Glomerular visceral epithelial cell (primary cell): ENCODE data around the gene NAALADL1.
A peak's percentile ranks its signal among the peaks of the same experiment; 100 is the strongest.

Experiments used
- DNase-seq: peaks from one replicate; pipeline ENCODE4 v3.0.0-alpha.2; 2016; ENCODE audit errors: extremely low spot score

The NAALADL1 gene

GRCh38 chr11:65083134-65083833 is 24.9 kb upstream of the NAALADL1 start:
- peak; percentile 7 for DNase-seq

- DNase-seq = no peak
Measured at GRCh38 chr11:65078786-65079342, 20.5 kb upstream of the NAALADL1 start.

GRCh38 chr11:65078151-65078550 is 19.8 kb upstream of the NAALADL1 start:
- DNase-seq = peak; percentile 40

GRCh38 chr11:65077451-65077850 is 19.1 kb upstream of the NAALADL1 start:
- no peak for DNase-seq

GRCh38 chr11:65072631-65072966 is 14.2 kb upstream of the NAALADL1 start:
- no peak for DNase-seq

- no peak for DNase-seq
Measured at GRCh38 chr11:65071907-65072630, 13.7 kb upstream of the NAALADL1 start.

GRCh38 chr11:65069217-65069616 is 10.9 kb upstream of the NAALADL1 start:
- peak; percentile 30 for DNase-seq

GRCh38 chr11:65067446-65067845 is 9.1 kb upstream of the NAALADL1 start:
- DNase-seq = no peak

- no peak for DNase-seq
Measured at GRCh38 chr11:65066805-65067291, 8.5 kb upstream of the NAALADL1 start.

GRCh38 chr11:65066315-65066714 is 8.0 kb upstream of the NAALADL1 start:
- DNase-seq = no peak

GRCh38 chr11:65065851-65066250 is 7.5 kb upstream of the NAALADL1 start:
- DNase-seq = no peak

- no peak for DNase-seq
Measured at GRCh38 chr11:65064847-65065240, 6.5 kb upstream of the NAALADL1 start.

- no peak for DNase-seq
Measured at GRCh38 chr11:65063532-65063931, 5.2 kb upstream of the NAALADL1 start.

- no peak for DNase-seq
Measured at GRCh38 chr11:65060913-65061408, 2.6 kb upstream of the NAALADL1 start.

GRCh38 chr11:65059959-65060824 is 1.8 kb upstream of the NAALADL1 start:
- DNase-seq = no peak

GRCh38 chr11:65059523-65059922 is 1.2 kb upstream of the NAALADL1 start:
- no peak for DNase-seq

GRCh38 chr11:65058012-65058411 is 341 bp downstream of the NAALADL1 start:
- no peak for DNase-seq

- DNase-seq = no peak
Measured at GRCh38 chr11:65057526-65057925, 827 bp downstream of the NAALADL1 start.

- DNase-seq = no peak
Measured at GRCh38 chr11:65056999-65057398, 1.4 kb downstream of the NAALADL1 start.

- DNase-seq = no peak
Measured at GRCh38 chr11:65055538-65055937, 2.8 kb downstream of the NAALADL1 start.

GRCh38 chr11:65053827-65054508 is 4.4 kb downstream of the NAALADL1 start:
- DNase-seq = no peak
